GM18511 (cell line): ENCODE results near the gene LPIN3.

Experiments used
- ATAC-seq: cut with Tn5 transposase; IDR thresholded peaks from one replicate; pipeline ENCODE4 v1.9.1; 2021; ENCODE audit warnings: mild to moderate bottlenecking, moderate library complexity; ENCODE audit not compliant: unreplicated experiment

Gene LPIN3

GRCh38 chr20:41364967-41365765, 24.5 kb downstream of the LPIN3 start:
- ATAC-seq = no peak

- no peak for ATAC-seq
Measured at GRCh38 chr20:41365777-41366545, 25.3 kb downstream of the LPIN3 start.

- no peak for ATAC-seq
Measured at GRCh38 chr20:41366546-41367392, 26.1 kb downstream of the LPIN3 start, which contains the start of gene EMILIN3. Gene EMILIN3 (minus strand): TSS chr20:41366818. CDS start chr20:41366634, 184 bp downstream.

GRCh38 chr20:41367393-41367695, 26.7 kb downstream of the LPIN3 start:
- ATAC-seq = no peak

GRCh38 chr20:41367956-41368355, 27.3 kb downstream of the LPIN3 start:
- no peak for ATAC-seq

GRCh38 chr20:41369673-41370072, 29.1 kb downstream of the LPIN3 start:
- ATAC-seq = no peak

- ATAC-seq = no peak
Measured at GRCh38 chr20:41370176-41370575, 29.6 kb downstream of the LPIN3 start.

GRCh38 chr20:41371371-41371770, 30.8 kb downstream of the LPIN3 start:
- no peak for ATAC-seq

GRCh38 chr20:41373251-41373783, 32.7 kb downstream of the LPIN3 start:
- ATAC-seq = no peak

- no peak for ATAC-seq
Measured at GRCh38 chr20:41373931-41374920, 33.6 kb downstream of the LPIN3 start.

- ATAC-seq = no peak
Measured at GRCh38 chr20:41375846-41376245, 35.2 kb downstream of the LPIN3 start.

- no peak for ATAC-seq
Measured at GRCh38 chr20:41376349-41376748, 35.7 kb downstream of the LPIN3 start.

- no peak for ATAC-seq
Measured at GRCh38 chr20:41377275-41377674, 36.7 kb downstream of the LPIN3 start.

- ATAC-seq = no peak
Measured at GRCh38 chr20:41379551-41379950, 38.9 kb downstream of the LPIN3 start.

- no peak for ATAC-seq
Measured at GRCh38 chr20:41380551-41381193, 40.1 kb downstream of the LPIN3 start.

- no peak for ATAC-seq
Measured at GRCh38 chr20:41382791-41383305, 42.2 kb downstream of the LPIN3 start.

- no peak for ATAC-seq
Measured at GRCh38 chr20:41386502-41387427, 46.1 kb downstream of the LPIN3 start.

- no peak for ATAC-seq
Measured at GRCh38 chr20:41387444-41387851, 46.8 kb downstream of the LPIN3 start.
